Activated CD4-positive, alpha-beta T cell treated with anti-CD3 and anti-CD28 coated beads for 36 hours (primary cell): ENCODE measurements around the gene GPR156. TPM values are rescaled to one million over a fixed set of nuclear protein-coding genes. Genes with fewer than 3 reads are reported as not detected.

Source experiments
- total RNA-seq, 2 experiments: library from RNA; stranded (reverse); gene quantifications; one replicate each; pipeline ENCODE4 v1.2.3, GENCODE V29; 2021

Gene GPR156
- total RNA-seq, 2 experiments from 2014 or later, result 0.11 TPM; not detected in 1

Other genes with a start within 250 kb of the GPR156 start
- gene GSK3B, start 190.8 kb downstream of the GPR156 start, total RNA-seq, result 10 to 100 TPM; 29.1 to 31.5 TPM
- gene LRRC58, start 64.1 kb upstream of the GPR156 start, total RNA-seq, result 10 to 100 TPM; 20.7 to 22.2 TPM
- gene FSTL1, start 165.8 kb upstream of the GPR156 start, total RNA-seq, result under 1 TPM; 0.66 to 0.83 TPM